HEK293 (cell line): ENCODE results near the gene SH3D19.

Experiments
- CTCF ChIP-seq: fragments of 450-650 bp; formaldehyde crosslinking; IDR thresholded peaks from 2 replicates; pipeline ENCODE4 v1.5.1; 2016; ENCODE audit warnings: missing biosample characterization, missing genetic modification characterization
- GLIS2 ChIP-seq: fragments of 450-650 bp; formaldehyde crosslinking; IDR thresholded peaks from 2 replicates; pipeline ENCODE4 v1.5.1; 2016; ENCODE audit warnings: missing biosample characterization, missing genetic modification characterization
- KLF1 ChIP-seq: fragments of 450-650 bp; formaldehyde crosslinking; IDR thresholded peaks from 2 replicates; pipeline ENCODE4 v1.5.1; 2016; ENCODE audit warnings: missing biosample characterization, missing genetic modification characterization
- KLF10 ChIP-seq: fragments of 450-650 bp; IDR thresholded peaks from 2 replicates; pipeline ENCODE4 v1.5.1; 2018; ENCODE audit warnings: missing biosample characterization, mild to moderate bottlenecking, missing genetic modification characterization
- REST ChIP-seq: fragments of 450-650 bp; formaldehyde crosslinking; IDR thresholded peaks from 2 replicates; pipeline ENCODE4 v1.5.1; 2016; ENCODE audit warnings: missing biosample characterization, missing genetic modification characterization
- ZBTB10 ChIP-seq: fragments of 450-650 bp; formaldehyde crosslinking; IDR thresholded peaks from 2 replicates; pipeline ENCODE4 v1.5.1; 2016; ENCODE audit warnings: missing biosample characterization, missing genetic modification characterization
- ZBTB17 ChIP-seq: fragments of 450-650 bp; formaldehyde crosslinking; IDR thresholded peaks from 2 replicates; pipeline ENCODE4 v1.5.1; 2016; ENCODE audit warnings: missing biosample characterization, missing genetic modification characterization
- ZFP3 ChIP-seq: fragments of 450-650 bp; formaldehyde crosslinking; IDR thresholded peaks from 2 replicates; pipeline ENCODE4 v1.5.1; 2016; ENCODE audit warnings: low read depth, missing biosample characterization, missing genetic modification characterization
- ZFP37 ChIP-seq: fragments of 450-650 bp; formaldehyde crosslinking; IDR thresholded peaks from 2 replicates; pipeline ENCODE4 v1.5.1; 2016; ENCODE audit warnings: missing biosample characterization, missing genetic modification characterization
- ZNF10 ChIP-seq: fragments of 450-650 bp; formaldehyde crosslinking; IDR thresholded peaks from 2 replicates; pipeline ENCODE4 v1.5.1; 2017; ENCODE audit warnings: missing biosample characterization, missing genetic modification characterization
- ZNF112 ChIP-seq: fragments of 450-650 bp; formaldehyde crosslinking; IDR thresholded peaks from 2 replicates; pipeline ENCODE4 v1.5.0; 2017; ENCODE audit warnings: missing biosample characterization, missing genetic modification characterization
- ZNF155 ChIP-seq: fragments of 450-650 bp; formaldehyde crosslinking; IDR thresholded peaks from 2 replicates; pipeline ENCODE4 v1.5.1; 2016; ENCODE audit warnings: missing biosample characterization, missing genetic modification characterization
- ZNF223 ChIP-seq: fragments of 450-650 bp; formaldehyde crosslinking; IDR thresholded peaks from 2 replicates; pipeline ENCODE4 v1.5.1; 2016; ENCODE audit warnings: missing biosample characterization, missing genetic modification characterization
- ZNF433 ChIP-seq: fragments of 450-650 bp; formaldehyde crosslinking; IDR thresholded peaks from 2 replicates; pipeline ENCODE4 v1.5.1; 2016; ENCODE audit warnings: missing biosample characterization, missing genetic modification characterization, low read depth
- ZNF514 ChIP-seq: fragments of 450-650 bp; formaldehyde crosslinking; IDR thresholded peaks from 2 replicates; pipeline ENCODE4 v1.5.1; 2016; ENCODE audit warnings: missing biosample characterization, missing genetic modification characterization
- ZNF555 ChIP-seq: fragments of 450-650 bp; formaldehyde crosslinking; conservative IDR thresholded peaks from 2 replicates; pipeline ENCODE4 v1.5.1; 2017; ENCODE audit warnings: missing biosample characterization, mild to moderate bottlenecking, missing genetic modification characterization, inconsistent platforms
- ZNF561 ChIP-seq: fragments of 450-650 bp; IDR thresholded peaks from 2 replicates; pipeline ENCODE4 v1.5.1; 2018; ENCODE audit warnings: missing biosample characterization, missing genetic modification characterization, borderline replicate concordance
- ZNF623 ChIP-seq: fragments of 450-650 bp; formaldehyde crosslinking; IDR thresholded peaks from 2 replicates; pipeline ENCODE4 v1.5.1; 2016; ENCODE audit warnings: missing biosample characterization, missing genetic modification characterization
- ZNF624 ChIP-seq: fragments of 450-650 bp; formaldehyde crosslinking; IDR thresholded peaks from 2 replicates; pipeline ENCODE4 v1.5.1; 2017; ENCODE audit warnings: missing biosample characterization, missing genetic modification characterization
- ZNF654 ChIP-seq: fragments of 450-650 bp; formaldehyde crosslinking; IDR thresholded peaks from 2 replicates; pipeline ENCODE4 v1.5.1; 2016; ENCODE audit warnings: low read depth, missing biosample characterization, missing genetic modification characterization
- ZNF768 ChIP-seq: fragments of 450-650 bp; formaldehyde crosslinking; IDR thresholded peaks from 2 replicates; pipeline ENCODE4 v1.5.1; 2018; ENCODE audit warnings: missing biosample characterization, mild to moderate bottlenecking, missing genetic modification characterization
- ZNF776 ChIP-seq: fragments of 450-650 bp; formaldehyde crosslinking; IDR thresholded peaks from 2 replicates; pipeline ENCODE4 v1.5.0; 2017; ENCODE audit warnings: missing biosample characterization, missing genetic modification characterization, borderline replicate concordance
- ZNF830 ChIP-seq: fragments of 450-650 bp; IDR thresholded peaks from 2 replicates; pipeline ENCODE4 v1.5.0; 2018; ENCODE audit warnings: missing biosample characterization, missing genetic modification characterization, low read depth, mild to moderate bottlenecking, moderate library complexity
- TF ChIP-seq, protein P1 (sequence below): fragments of 450-650 bp; formaldehyde crosslinking; IDR thresholded peaks from 2 replicates; pipeline ENCODE4 v1.5.1; 2016; ENCODE audit warnings: missing biosample characterization, missing genetic modification characterization

Gene SH3D19

DNA sequence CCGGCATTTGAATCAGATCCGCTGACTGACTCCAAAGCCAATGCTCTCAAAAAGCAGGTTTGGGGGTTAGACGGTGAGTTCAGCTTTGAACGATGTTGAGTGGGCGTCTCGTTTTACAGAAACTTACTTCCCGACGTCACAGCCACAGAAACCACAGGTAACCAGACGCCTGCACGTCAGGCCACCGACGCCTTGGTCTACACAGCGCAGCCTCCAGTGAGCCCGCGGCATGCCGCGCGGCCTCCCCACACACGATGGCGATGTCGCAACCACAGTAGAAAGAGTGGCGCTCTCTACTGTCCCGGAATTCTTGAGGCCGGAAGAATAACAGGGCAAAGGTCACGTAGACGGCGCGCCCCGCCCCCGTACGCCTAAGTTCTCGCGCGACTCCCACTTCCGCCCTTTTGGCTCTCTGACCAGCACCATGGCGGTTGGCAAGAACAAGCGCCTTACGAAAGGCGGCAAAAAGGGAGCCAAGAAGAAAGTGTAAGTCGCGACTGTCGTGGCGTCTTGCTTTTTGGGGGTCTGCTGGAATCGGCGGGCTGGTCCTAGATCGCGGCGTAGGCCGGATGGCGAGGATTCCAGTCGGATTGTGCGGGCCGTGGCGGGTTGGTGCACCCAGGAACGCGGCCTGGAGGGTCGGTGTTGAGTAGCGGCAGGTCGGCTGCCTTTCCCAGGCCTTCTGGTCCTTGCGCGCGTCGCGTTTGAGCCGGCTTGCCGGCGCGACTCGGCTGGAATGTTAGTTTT is 226.0 kb downstream of the SH3D19 start, which contains the start of gene RPS3A (continued):
- TF ChIP-seq CTCF (tag by site-specific recombination) (peak; percentile 95), ZNF624 (tag by site-specific recombination) (no peak), ZNF561 (tag by site-specific recombination) (0 out of 2 replicates have a peak, but pooled peaks have one; percentile 20), ZFP37 (tag by site-specific recombination) (peak; percentile 95; the same call in 1 of the 2 replicates), ZNF155 (no peak), KLF10 (tag by site-specific recombination) (peak; percentile 88), ZNF514 (tag by site-specific recombination) (no peak), REST (peak; percentile 38), ZNF623 (tag by site-specific recombination) (0 out of 2 replicates have a peak, but pooled peaks have one; percentile 11), GLIS2 (tag by site-specific recombination) (no peak; the same call in 1 of the 2 replicates), ZNF654 (tag by site-specific recombination) (peak; percentile 43), KLF1 (tag by site-specific recombination) (peak; percentile 66), ZNF776 (tag by site-specific recombination) (no peak), ZNF830 (no peak), ZNF223 (tag by site-specific recombination) (no peak), ZNF433 (tag by site-specific recombination) (no peak), ZNF10 (tag by site-specific recombination) (no peak; the same call in 1 of the 2 replicates), ZNF112 (tag by site-specific recombination) (no peak), ZFP3 (no peak; the same call in 1 of the 2 replicates), ZNF555 (tag by site-specific recombination) (no peak), ZBTB17 (tag by site-specific recombination) (peak; percentile 71), ZNF768 (tag by site-specific recombination) (no peak), ZBTB10 (tag by site-specific recombination) (0 out of 2 replicates have a peak, but pooled peaks have one; percentile 29)
- TF ChIP-seq, protein P1, sequence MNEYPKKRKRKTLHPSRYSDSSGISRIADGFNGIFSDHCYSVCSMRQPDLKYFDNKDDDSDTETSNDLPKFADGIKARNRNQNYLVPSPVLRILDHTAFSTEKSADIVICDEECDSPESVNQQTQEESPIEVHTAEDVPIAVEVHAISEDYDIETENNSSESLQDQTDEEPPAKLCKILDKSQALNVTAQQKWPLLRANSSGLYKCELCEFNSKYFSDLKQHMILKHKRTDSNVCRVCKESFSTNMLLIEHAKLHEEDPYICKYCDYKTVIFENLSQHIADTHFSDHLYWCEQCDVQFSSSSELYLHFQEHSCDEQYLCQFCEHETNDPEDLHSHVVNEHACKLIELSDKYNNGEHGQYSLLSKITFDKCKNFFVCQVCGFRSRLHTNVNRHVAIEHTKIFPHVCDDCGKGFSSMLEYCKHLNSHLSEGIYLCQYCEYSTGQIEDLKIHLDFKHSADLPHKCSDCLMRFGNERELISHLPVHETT (tag by site-specific recombination), result peak; percentile 96
